ENCODE results near the gene ESRRB.

- TF ChIP-seq POLR2AphosphoS5 (IDR thresholded peaks at IDR 0.05), result no peak
- TF ChIP-seq, protein P1, sequence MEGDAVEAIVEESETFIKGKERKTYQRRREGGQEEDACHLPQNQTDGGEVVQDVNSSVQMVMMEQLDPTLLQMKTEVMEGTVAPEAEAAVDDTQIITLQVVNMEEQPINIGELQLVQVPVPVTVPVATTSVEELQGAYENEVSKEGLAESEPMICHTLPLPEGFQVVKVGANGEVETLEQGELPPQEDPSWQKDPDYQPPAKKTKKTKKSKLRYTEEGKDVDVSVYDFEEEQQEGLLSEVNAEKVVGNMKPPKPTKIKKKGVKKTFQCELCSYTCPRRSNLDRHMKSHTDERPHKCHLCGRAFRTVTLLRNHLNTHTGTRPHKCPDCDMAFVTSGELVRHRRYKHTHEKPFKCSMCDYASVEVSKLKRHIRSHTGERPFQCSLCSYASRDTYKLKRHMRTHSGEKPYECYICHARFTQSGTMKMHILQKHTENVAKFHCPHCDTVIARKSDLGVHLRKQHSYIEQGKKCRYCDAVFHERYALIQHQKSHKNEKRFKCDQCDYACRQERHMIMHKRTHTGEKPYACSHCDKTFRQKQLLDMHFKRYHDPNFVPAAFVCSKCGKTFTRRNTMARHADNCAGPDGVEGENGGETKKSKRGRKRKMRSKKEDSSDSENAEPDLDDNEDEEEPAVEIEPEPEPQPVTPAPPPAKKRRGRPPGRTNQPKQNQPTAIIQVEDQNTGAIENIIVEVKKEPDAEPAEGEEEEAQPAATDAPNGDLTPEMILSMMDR (IDR thresholded peaks at IDR 0.05), result no peak
- no peak for TF ChIP-seq POLR2A (IDR thresholded peaks at IDR 0.05)
Observed at GRCh38 chr14:76446486-76446885, 70.5 kb downstream of the ESRRB start.
